Activated naive CD8-positive, alpha-beta T cell treated with anti-CD3 and anti-CD28 coated beads for 36 hours (primary cell): ENCODE data around the gene SOCS3. TPM values are rescaled to one million over a fixed set of nuclear protein-coding genes. Genes with fewer than 3 reads are reported as not detected.
A peak's percentile ranks its signal among the peaks of the same experiment; 100 is the strongest.
"Not testable (repeated sequence)": the region's sequence is repeated elsewhere in the genome, so short reads cannot be mapped to it uniquely, and the experiment has no call there.

Source experiments
- DNase-seq: peaks from one replicate; pipeline ENCODE4 v3.0.0; 2021
- H3K27ac Mint-ChIP-seq: one replicate; pipeline ENCODE4 v1.8.0; 2022; ENCODE audit warnings: mild to moderate bottlenecking, moderate library complexity, mixed read lengths
- H3K27me3 Mint-ChIP-seq: one replicate; pipeline ENCODE4 v1.8.0; 2022; ENCODE audit warnings: mild to moderate bottlenecking, mixed read lengths
- H3K36me3 Mint-ChIP-seq: one replicate; pipeline ENCODE4 v1.8.0; 2021; ENCODE audit warnings: mild to moderate bottlenecking, mixed read lengths
- H3K4me1 Mint-ChIP-seq: one replicate; pipeline ENCODE4 v1.8.0; 2021; ENCODE audit warnings: mixed read lengths
- H3K4me3 Mint-ChIP-seq: one replicate; pipeline ENCODE4 v1.8.0; 2022; ENCODE audit warnings: mild to moderate bottlenecking, moderate library complexity, mixed read lengths
- H3K9me3 Mint-ChIP-seq: one replicate; pipeline ENCODE4 v1.8.0; 2022; ENCODE audit warnings: mixed read lengths
- total RNA-seq, 2 experiments: library from RNA; stranded (reverse); gene quantifications; one replicate each; pipeline ENCODE4 v1.2.3, GENCODE V29; 2021

Gene SOCS3
- total RNA-seq, 2 experiments from 2014 or later, result 16.6 to 17.9 TPM

DNA sequence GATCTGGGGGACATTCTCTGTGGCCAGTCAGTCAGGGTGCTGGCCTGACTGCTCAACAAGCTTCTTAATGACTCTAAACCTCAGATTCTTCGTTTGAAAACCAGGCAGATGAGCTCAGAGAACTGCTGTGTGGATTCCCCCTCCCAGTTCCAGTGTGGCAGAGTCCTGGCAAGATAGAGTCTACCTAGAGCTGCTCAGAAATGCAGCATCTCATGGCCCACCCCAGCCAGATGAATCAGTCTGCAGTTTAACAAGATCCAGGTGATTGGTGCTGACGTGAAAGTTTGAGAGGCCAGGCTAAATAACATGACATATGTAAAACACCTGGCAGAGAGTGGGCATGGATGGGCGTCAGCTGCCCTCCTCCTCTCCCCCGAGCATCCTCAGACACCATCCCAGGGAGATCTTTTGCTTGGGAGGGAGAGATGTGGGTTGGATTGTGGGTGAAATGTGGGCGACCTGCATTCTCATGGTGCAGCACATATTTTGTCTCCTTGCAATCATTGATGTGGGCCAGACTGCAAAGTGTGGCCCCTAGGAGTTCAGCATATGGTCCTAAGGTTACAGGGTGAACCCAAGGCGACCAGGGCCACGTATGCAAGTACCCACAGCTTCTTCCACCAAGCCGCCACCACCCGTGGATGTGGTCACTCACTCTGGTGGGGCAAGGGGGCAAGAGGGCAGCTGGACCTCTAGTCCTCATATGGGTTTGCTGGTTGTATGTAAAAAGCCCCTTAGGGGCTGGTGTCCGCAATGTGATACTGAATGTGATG is 19.5 kb downstream of the SOCS3 start:
- Mint-ChIP-seq H3K36me3 (no peaks in the 10 kb centered on the region), H3K27me3 (no peaks in the 10 kb centered on the region), H3K4me1 (peaks cover 37% of the 10 kb centered on the region), H3K27ac (no peak overlapping the region), H3K4me3 (no peak overlapping the region), H3K9me3 (no peaks in the 10 kb centered on the region)
- DNase-seq, result no peak

DNA sequence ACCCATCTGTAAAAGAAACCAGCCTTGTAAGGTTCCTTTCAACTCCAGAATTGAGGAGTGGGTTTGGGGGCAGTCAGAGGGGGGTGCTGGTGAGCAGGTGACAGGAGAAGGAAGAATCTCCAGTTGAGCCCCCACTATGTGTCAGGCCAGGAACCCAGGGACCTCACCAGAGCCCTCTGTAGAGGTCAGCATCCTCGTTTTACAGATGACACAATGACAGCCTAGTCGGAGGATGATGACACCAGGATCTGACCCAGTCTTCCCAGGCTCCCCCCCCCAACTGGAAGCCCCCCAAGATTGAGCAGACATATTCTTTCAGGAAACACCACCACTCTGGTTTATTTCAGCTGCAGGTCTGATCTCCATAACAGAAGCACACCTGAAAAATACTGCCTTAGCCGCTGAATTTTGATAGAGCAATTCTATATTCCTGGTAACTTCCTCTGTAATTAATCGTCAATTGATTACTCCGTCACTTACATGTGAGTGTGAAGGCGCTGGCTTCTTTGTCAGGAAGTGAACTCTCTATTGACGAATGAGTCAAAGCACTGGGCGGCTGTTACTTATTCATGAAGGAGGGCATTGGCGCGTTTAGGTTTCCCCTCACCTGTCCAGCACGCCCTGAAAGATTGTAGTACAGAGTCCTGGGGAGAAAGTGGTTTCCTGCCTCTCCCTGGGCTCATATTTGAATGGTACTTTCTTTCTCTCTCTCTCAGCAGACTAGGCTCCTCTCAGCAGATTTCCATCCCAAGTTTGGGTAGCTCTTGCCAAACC is 21.2 kb downstream of the SOCS3 start:
- Mint-ChIP-seq H3K27ac (no peak overlapping the region), H3K9me3 (no peaks in the 10 kb centered on the region), H3K4me3 (no peak overlapping the region), H3K27me3 (no peaks in the 10 kb centered on the region), H3K4me1 (peaks cover 30% of the 10 kb centered on the region), H3K36me3 (no peaks in the 10 kb centered on the region)
- no peak for DNase-seq

GRCh38 chr17:78337244-78338109 is 22.4 kb downstream of the SOCS3 start:
- no peaks in the 10 kb centered on the region for H3K27me3 Mint-ChIP-seq
- peaks cover 27% of the 10 kb centered on the region for H3K4me1 Mint-ChIP-seq
- H3K4me3 Mint-ChIP-seq, result no peak overlapping the region
- H3K36me3 Mint-ChIP-seq, result no peaks in the 10 kb centered on the region
- no peak for DNase-seq
- no peak overlapping the region for H3K27ac Mint-ChIP-seq
- no peaks in the 10 kb centered on the region for H3K9me3 Mint-ChIP-seq

DNA sequence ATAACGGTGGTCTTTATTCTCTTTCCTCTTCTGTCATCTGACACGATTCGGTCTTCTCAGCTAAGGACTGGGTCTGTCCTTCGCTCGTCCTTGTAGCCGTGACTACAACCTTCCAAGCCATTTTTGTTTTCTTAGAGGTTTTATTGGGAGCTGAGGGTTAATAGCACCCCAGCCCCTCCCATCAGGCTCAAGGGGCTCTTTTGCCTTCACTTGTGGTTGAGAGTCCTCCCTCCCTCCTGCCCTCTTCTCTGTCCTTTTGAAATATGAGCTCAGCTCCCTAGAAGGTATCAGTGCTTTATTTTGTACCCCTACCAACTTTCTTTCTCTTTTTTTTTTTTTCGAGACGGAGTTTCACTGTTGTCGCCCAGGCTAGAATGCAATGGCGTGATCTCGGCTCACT is 24.7 kb downstream of the SOCS3 start:
- Mint-ChIP-seq H3K4me1 (peaks cover 27% of the 10 kb centered on the region), H3K9me3 (no peaks in the 10 kb centered on the region), H3K27me3 (no peaks in the 10 kb centered on the region), H3K36me3 (no peaks in the 10 kb centered on the region), H3K4me3 (no peak overlapping the region), H3K27ac (no peak overlapping the region)
- DNase-seq, result no peak

DNA sequence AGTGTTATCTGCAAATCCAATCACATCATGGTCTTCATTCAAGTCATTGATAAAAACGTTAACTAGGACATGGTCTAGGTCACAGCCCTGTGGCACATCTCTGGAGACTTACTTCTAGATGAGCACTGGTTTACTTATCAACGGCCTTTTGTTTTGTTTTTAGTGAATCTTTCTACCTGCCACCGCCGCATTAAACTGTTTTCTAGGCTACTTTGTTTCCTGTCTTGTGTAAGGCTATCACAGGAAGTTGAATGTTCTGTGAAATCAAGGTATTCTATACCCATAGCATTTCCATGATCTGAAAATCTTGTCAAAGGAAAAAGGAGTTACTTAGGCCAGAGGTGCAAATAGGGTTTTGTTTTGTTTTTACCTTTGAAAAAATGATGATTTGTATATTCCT is 26.9 kb downstream of the SOCS3 start:
- Mint-ChIP-seq H3K4me3 (no peak overlapping the region), H3K4me1 (peaks cover 28% of the 10 kb centered on the region), H3K27me3 (no peaks in the 10 kb centered on the region), H3K27ac (peak overlapping the region; percentile 35), H3K36me3 (no peaks in the 10 kb centered on the region), H3K9me3 (no peaks in the 10 kb centered on the region)
- DNase-seq, result no peak

DNA sequence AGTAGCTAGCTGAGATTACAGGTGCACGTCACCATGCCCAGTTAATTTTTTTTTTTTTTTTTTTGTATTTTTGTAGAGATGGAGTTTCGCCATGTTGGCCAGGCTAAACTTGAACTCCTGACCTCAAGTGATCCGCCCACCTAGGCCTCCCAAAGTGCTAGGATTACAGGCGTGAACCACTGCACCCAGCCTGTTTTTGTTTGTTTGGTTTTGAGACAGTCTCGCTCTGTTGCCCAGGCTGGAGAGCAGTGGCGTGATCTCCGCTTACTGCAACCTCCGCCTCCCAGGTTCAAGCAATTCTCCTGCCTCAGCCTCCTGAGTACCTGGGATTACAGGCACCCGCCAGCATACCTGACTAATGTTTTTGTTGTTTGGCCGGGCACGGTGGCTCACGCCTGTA is 28.5 kb downstream of the SOCS3 start:
- not testable (repeated sequence) for H3K9me3 Mint-ChIP-seq, H3K4me3 Mint-ChIP-seq, H3K36me3 Mint-ChIP-seq, H3K27me3 Mint-ChIP-seq, H3K27ac Mint-ChIP-seq, DNase-seq
- H3K4me1 Mint-ChIP-seq, result peaks cover 24% of the 10 kb centered on the region

- peaks cover 26% of the 10 kb centered on the region for H3K4me1 Mint-ChIP-seq
- H3K4me3 Mint-ChIP-seq, result no peak overlapping the region
- no peaks in the 10 kb centered on the region for H3K27me3 Mint-ChIP-seq
- no peak for DNase-seq
- H3K36me3 Mint-ChIP-seq, result no peaks in the 10 kb centered on the region
- no peak overlapping the region for H3K27ac Mint-ChIP-seq
- H3K9me3 Mint-ChIP-seq, result no peaks in the 10 kb centered on the region
Observed at GRCh38 chr17:78330570-78331224, 29.2 kb downstream of the SOCS3 start.

- Mint-ChIP-seq H3K4me1 (peaks cover 32% of the 10 kb centered on the region), H3K9me3 (no peaks in the 10 kb centered on the region), H3K27ac (peak overlapping the region; percentile 34), H3K27me3 (no peaks in the 10 kb centered on the region), H3K36me3 (no peaks in the 10 kb centered on the region), H3K4me3 (no peak overlapping the region)
- DNase-seq, result peak; percentile 40
Observed at GRCh38 chr17:78329263-78330059, 30.4 kb downstream of the SOCS3 start.

- Mint-ChIP-seq H3K27me3 (no peaks in the 10 kb centered on the region), H3K36me3 (no peaks in the 10 kb centered on the region), H3K9me3 (no peaks in the 10 kb centered on the region), H3K4me3 (no peak overlapping the region), H3K4me1 (peaks cover 31% of the 10 kb centered on the region), H3K27ac (no peak overlapping the region)
- no peak for DNase-seq
Observed at GRCh38 chr17:78327880-78328279, 32.0 kb downstream of the SOCS3 start.

DNA sequence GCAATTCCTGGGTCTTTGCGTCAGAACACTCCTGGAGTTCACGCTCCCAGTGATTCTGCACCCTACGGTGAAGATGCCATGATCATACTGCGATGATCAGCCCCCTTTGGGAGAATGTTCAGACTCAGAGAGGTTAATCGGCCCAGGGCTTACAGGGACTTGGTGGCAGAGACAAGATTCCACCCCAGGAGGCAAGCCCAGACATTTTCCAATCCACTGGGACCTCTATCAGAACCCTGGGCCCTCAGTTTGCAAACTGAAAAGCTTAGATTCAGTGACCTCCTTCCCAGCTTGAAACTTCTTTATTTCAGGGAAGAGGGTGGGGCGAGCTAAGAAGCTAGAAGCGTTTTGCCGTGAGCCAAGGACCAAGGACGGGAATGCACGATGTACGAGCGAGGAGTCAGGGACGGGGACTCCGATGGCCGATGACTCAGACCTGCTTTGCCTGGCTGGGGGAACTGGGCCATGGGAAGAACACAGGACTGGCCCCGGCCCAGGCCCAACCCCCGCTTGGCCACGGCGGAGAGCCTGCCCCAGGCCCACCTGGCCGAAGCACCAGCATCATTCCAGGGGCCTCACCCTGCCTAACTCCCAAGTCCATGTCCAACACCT is 34.7 kb downstream of the SOCS3 start:
- no peak for DNase-seq
- no peaks in the 10 kb centered on the region for H3K9me3 Mint-ChIP-seq
- no peaks in the 10 kb centered on the region for H3K36me3 Mint-ChIP-seq
- H3K27ac Mint-ChIP-seq, result peak overlapping the region; percentile 84
- H3K27me3 Mint-ChIP-seq, result no peaks in the 10 kb centered on the region
- peaks cover 24% of the 10 kb centered on the region for H3K4me1 Mint-ChIP-seq
- H3K4me3 Mint-ChIP-seq, result no peak overlapping the region

DNA sequence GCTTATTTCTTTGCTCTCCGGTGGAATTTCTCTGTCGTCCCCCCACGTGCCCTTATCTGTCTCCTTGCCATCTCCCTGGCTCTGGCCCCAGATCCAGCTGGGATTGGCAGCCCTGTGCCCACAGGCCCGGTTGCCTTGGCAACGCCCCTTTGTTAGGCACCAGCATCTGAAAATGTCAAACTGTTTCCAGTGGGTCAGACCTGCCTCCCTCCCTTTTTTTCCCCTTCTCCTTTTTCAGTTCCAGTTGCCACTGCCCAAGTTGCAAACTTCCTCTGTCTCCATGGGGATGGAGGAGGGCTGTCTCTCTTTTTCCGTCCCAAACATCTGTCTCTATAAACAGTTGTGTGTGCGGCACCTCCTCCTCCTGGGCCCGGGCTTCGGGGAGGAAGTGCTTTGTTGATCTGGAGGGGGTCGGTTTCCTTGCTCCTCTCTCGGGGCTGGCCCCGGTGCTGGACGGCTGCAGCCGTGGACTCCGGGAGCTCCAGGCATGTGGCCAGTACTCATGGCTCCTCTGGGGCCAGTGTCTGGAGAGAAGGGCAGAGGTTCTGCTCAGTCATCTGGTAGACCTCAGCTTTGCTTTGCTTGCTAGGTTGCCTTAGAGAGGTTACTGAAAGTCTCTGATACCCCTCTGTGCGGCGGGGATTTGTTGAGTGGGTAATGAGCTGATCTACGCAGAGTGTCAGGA is 35.3 kb downstream of the SOCS3 start:
- H3K27ac Mint-ChIP-seq, result peak overlapping the region; percentile 84
- H3K36me3 Mint-ChIP-seq, result no peaks in the 10 kb centered on the region
- no peaks in the 10 kb centered on the region for H3K27me3 Mint-ChIP-seq
- peak; percentile 60 for DNase-seq
- H3K9me3 Mint-ChIP-seq, result no peaks in the 10 kb centered on the region
- H3K4me3 Mint-ChIP-seq, result peak overlapping the region; percentile 22
- peaks cover 24% of the 10 kb centered on the region for H3K4me1 Mint-ChIP-seq

DNA sequence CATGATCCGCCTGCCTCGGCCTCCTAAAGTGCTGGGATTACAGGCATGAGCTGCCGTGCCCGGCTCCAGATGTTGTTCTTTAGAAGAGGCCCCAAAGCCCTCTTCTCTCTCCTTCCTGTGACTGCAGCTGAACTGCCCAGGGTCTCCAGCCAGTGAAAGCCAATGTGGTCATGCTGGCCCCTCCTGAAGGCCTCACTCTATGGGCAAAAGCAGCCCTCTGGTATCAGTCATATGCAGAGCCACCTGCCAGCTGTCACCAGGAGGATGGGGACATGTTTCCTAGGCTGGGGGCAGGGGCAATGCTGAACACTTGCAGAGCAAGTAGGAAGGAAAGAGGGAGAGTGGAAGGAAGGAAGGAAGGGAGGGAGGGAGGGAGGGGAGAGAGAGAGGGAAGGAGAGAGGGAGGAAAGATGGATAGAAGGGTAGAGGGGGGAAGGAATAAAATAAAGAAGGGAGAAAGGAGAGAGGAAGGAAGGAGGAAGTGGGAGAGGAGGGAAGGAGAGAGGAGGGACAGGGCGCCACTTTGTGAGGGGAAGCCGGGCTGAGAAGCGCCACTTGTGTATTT is 36.0 kb downstream of the SOCS3 start:
- Mint-ChIP-seq H3K36me3 (no peaks in the 10 kb centered on the region), H3K27me3 (no peaks in the 10 kb centered on the region), H3K9me3 (no peaks in the 10 kb centered on the region), H3K4me3 (no peak overlapping the region), H3K4me1 (peaks cover 19% of the 10 kb centered on the region), H3K27ac (peak overlapping the region; percentile 84)
- DNase-seq, result no peak

DNA sequence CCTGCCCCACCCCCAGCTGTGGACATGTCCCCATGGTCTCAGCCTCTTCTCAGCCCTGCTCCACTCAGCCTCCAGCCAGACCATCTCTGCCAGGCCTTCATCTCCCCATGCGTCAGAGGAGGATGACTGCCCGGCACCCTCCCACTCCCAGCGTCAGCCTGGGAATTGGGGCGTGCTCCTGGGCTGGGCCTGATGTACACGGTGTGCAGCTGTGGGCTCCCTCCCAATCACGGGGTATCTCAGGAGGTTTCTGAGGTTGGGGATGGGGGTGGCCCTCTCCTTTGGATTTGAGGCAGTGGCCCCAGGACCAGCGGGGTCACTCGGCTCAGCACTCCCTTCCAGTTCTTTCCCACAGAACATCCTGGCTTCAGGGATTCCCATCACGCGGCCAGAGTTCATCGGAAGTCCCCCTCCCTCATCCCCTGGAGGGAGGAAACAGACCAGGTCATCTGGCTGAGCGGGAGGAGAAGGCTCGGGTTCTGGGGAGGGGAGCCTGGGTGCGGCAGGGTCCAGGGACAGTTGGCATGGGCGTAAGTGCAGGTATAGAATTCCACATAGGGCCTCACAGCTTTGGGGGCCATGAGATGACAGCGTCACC is 36.9 kb downstream of the SOCS3 start:
- no peaks in the 10 kb centered on the region for H3K27me3 Mint-ChIP-seq
- peaks cover 16% of the 10 kb centered on the region for H3K4me1 Mint-ChIP-seq
- H3K4me3 Mint-ChIP-seq, result no peak overlapping the region
- H3K27ac Mint-ChIP-seq, result no peak overlapping the region
- no peaks in the 10 kb centered on the region for H3K9me3 Mint-ChIP-seq
- no peak for DNase-seq
- H3K36me3 Mint-ChIP-seq, result no peaks in the 10 kb centered on the region
